GM13976 (cell line): ENCODE measurements around the gene C16orf92.

Source experiments
- DNase-seq: peaks from one replicate; pipeline ENCODE4 v3.0.0; 2012; ENCODE audit warnings: low spot score
- in situ Hi-C: fragments of 300-500 bp; cut with MboI; formaldehyde crosslinking; loops from one replicate; pipeline ENCODE4 v1.12.0; 2022; ENCODE audit warnings: low sequenced_read_pairs, mixed read lengths, inconsistent platforms; ENCODE audit not compliant: unreplicated experiment
- TF ChIP-seq, protein P1 (sequence below): IDR thresholded peaks from 2 replicates; pipeline ENCODE4 v1.5.1; 2012; ENCODE audit warnings: borderline replicate concordance, mild to moderate bottlenecking; ENCODE audit not compliant: insufficient read depth; ENCODE audit errors: extremely low read depth, missing control alignments, control extremely low read depth

The C16orf92 gene

DNA sequence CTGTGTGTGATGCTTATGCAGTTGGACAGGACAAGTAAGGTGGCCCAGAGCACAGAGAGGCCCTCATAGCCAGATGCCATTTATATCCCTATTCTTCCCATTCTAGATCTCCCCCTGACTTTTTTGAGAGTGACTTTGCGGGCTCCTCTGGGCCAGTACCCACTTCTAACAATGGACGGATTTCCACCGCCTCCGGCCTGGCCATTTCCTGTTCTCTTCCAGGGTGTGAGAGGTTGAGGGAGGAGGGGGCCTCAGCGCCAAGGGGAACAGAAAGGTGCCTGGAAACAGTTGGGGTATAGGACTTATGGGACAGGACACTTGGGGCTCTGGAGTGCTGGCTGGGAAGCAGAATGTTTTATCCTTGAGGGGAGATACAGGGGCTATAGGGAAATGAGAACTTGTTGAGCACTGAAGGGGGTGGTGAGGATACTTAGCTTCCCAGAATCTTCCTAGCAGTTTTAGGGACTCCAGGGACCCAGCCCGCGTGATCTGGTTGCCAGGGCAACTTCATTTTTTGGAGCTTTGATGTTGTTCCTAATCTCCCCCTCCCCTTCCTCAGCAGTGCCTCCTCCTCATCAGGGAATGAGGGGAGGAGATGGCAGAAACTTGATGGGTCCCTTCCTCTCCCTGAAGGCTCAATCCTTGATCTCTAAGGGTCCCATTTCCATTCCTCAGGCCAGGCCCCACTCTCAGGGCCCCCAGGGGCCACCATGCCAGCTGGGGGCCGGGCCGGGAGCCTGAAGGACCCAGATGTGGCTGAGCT, 45.8 kb upstream of the C16orf92 start:
- TF ChIP-seq, protein P1, sequence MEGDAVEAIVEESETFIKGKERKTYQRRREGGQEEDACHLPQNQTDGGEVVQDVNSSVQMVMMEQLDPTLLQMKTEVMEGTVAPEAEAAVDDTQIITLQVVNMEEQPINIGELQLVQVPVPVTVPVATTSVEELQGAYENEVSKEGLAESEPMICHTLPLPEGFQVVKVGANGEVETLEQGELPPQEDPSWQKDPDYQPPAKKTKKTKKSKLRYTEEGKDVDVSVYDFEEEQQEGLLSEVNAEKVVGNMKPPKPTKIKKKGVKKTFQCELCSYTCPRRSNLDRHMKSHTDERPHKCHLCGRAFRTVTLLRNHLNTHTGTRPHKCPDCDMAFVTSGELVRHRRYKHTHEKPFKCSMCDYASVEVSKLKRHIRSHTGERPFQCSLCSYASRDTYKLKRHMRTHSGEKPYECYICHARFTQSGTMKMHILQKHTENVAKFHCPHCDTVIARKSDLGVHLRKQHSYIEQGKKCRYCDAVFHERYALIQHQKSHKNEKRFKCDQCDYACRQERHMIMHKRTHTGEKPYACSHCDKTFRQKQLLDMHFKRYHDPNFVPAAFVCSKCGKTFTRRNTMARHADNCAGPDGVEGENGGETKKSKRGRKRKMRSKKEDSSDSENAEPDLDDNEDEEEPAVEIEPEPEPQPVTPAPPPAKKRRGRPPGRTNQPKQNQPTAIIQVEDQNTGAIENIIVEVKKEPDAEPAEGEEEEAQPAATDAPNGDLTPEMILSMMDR: no peak
- in situ Hi-C loops: loop anchor here (10.0 kb wide), 1 partner anchor 62 kb away; no protein-coding TSS in a partner anchor
- no peak for DNase-seq

DNA sequence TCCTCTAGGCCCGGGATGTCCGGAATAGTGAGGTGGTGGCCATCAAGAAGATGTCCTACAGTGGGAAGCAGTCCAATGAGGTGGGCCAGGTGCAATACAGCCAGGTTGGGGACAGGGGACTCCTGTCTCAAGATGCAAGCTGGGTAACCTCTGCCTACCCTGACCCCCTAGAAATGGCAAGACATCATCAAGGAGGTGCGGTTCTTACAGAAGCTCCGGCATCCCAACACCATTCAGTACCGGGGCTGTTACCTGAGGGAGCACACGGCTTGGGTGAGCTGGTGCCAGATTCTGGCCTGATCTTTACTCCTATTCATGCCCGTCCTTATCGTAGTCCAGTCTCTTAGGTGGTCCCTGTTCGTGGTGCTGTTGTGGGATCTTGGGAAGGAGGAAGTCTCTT, 44.9 kb upstream of the C16orf92 start:
- in situ Hi-C loops: loop anchor here (10.0 kb wide), 1 partner anchor 63 kb away; no protein-coding TSS in a partner anchor
- no peak for DNase-seq
- TF ChIP-seq, protein P1: no peak

DNA sequence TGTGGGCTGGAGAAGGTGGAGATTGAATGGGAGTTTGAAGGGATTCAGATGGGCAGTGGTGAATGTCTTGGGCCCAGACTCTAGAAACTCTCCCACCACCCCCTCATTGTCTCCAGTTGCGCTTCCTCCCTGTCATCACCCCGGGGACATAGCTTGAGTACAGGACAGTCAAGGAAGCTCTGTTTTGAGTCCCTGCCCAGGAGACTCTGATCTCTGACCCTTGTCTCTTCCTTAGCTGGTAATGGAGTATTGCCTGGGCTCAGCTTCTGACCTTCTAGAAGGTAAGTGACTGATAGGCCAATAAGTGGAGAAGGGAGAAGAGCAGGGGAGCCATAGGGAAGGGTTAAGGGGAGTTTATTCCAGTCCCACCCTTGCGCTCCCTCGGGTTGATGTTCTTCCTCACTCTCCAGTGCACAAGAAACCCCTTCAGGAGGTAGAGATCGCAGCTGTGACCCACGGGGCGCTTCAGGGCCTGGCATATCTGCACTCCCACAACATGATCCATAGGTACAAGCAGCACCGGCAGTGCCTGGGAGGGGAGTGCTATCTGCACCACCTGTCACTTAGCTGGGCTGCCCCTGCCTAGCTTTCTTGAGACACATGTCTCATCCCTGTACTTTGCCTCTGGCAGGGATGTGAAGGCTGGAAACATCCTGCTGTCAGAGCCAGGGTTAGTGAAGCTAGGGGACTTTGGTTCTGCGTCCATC, 44.3 kb upstream of the C16orf92 start:
- TF ChIP-seq, protein P1: no peak
- DNase-seq: no peak
- in situ Hi-C loops: loop anchor here (10.0 kb wide), 1 partner anchor 64 kb away; no protein-coding TSS in a partner anchor

DNA sequence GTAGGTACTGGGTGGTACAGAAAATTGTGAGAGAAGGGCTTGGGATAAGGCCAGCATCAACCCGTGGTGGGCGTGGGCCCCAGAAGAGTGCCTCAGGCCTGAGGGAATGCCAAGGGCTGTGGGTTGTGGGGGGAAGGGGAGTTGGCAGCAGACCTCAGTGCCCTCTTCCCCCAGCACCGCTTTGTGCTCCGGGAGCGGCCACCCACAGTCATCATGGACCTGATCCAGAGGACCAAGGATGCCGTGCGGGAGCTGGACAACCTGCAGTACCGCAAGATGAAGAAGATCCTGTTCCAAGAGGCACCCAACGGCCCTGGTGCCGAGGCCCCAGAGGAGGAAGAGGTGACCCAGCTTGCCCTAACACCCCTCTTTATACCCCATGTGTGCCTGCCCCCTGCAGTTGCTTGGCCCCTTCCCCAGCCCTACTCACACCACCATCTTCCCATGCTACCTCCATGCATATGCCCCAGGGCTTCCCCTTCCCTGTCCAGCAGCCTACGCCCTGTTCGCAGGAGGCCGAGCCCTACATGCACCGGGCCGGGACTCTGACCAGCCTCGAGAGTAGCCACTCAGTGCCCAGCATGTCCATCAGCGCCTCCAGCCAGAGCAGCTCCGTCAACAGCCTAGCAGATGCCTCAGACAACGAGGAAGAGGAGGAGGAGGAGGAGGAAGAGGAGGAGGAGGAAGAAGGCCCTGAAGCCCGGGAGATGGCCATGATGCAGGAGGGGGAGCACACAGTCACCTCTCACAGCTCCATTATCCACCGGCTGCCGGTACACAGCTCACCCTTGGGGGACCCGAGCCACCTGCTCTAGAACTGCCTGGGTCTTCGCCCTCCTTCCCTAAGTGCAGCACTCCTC, 40.2 kb upstream of the C16orf92 start:
- in situ Hi-C loops: no loop called here
- DNase-seq: no peak
- TF ChIP-seq, protein P1: no peak

DNA sequence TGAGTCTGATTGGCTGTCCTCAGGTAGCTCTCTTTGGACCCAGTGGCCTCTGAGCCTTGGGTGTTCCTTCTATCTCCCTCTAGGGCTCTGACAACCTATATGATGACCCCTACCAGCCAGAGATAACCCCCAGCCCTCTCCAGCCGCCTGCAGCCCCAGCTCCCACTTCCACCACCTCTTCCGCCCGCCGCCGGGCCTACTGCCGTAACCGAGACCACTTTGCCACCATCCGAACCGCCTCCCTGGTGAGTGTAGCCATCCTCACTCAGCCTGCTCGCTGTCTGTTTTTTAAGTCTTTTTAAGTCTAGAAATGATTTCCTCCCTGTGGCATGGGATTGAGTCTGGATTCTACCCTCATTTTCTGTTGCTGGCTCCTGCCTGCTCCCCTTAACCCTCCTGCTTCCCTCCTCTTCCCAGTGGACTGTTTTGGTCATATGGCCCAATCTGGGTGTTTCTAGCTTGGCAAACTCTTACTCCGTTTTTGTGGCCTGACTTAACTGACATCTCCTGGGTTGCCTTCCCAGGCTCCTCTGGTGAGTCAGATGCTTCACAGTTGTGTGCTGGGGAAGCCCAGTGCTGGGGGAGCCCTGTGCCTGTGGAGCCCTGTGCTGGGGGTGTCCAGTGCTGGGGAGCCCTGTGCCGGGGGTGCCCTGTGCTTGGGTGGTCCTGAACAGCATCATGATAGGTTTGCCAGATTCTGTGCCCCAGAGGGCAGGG, 39.4 kb upstream of the C16orf92 start:
- TF ChIP-seq, protein P1: no peak
- DNase-seq: no peak
- in situ Hi-C loops: no loop called here

DNA sequence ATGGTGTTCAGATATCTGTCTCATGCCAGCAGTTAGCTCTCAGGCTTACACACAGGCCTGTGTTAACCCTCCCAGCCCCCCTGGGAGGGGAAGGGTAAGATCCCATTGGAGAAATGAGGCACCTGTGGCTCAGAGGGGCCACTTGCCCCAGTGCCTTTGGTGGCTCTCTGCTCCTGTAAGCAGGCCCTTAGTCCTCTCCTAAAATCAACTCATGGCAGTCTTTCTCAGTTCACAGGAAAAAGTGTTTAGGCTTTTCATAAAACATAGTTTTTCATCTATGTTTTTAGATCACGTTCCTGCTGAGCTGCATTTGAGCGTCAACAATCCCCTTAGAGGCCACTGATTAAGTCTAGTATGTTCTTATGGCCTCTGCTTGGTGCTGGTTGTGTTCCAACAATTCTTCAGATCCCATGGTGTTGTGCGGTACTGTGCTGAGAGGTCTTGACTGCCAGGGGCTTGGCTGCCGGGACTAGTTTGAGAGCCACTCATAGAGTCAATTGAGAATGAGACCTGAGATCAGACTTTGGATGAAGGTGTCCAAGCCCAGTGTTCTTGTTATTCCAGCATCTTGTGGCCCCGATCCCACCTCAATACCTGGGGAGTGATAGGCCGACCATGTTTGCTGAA, 38.7 kb upstream of the C16orf92 start:
- in situ Hi-C loops: no loop called here
- TF ChIP-seq, protein P1: no peak

More for the DNA sequence above, 38.7 kb upstream of the C16orf92 start:
- DNase-seq: no peak
